ENCODE results near the gene USP5. TPM values are rescaled to one million over a fixed set of nuclear protein-coding genes. Genes with fewer than 3 reads are reported as not detected.

Gene USP5
- total RNA-seq, 2 donors from 2014 or later = 120 to 257 TPM

DNA sequence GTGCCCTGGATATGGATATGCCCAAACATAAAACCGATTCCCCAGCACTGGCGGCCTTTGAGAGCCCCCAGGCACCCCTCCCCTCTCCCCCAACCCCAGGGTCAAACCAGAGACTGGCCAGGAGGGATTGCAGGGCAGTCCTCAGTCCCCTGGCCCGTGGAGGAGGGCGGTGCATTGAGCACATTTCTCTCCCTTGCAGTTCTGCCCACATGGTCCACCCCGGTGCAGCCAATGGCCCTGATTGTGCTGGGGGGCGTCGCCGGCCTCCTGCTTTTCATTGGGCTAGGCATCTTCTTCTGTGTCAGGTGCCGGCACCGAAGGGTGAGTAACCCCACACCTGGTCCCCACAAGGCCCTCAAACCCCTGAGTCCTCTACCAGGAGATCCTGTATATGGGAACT, 33.7 kb upstream of the USP5 start:
- H3K9me3 Mint-ChIP-seq = no peaks in the 10 kb centered on the region
- Histone ChIP-seq H3K27me3 (ENCODE audit: control insufficient read depth, insufficient read depth, low read length, poor library complexity, severe bottlenecking) (peaks cover 33% of the 10 kb centered on the region), H3K4me3 (ENCODE audit: low read length) (no peak overlapping the region), H3K4me1 (ENCODE audit: control insufficient read depth, insufficient read depth, low read length) (peaks cover 9% of the 10 kb centered on the region), H3K27ac (ENCODE audit: low read depth, low read length) (peak overlapping the region; percentile 58), H3K36me3 (ENCODE audit: control insufficient read depth, insufficient read depth, low read length) (no peaks in the 10 kb centered on the region), H3K9ac (ENCODE audit: extremely low read depth, low read length, poor library complexity, severe bottlenecking) (no peak overlapping the region), H3K9me3 (ENCODE audit: control insufficient read depth, low read length) (no peaks in the 10 kb centered on the region)
- H3K27ac Mint-ChIP-seq = peak overlapping the region; percentile 68
- DNase-seq = peak; percentile 90
- peaks cover 80% of the 10 kb centered on the region for H3K27me3 Mint-ChIP-seq (ENCODE audit: insufficient read depth)
- H3K36me3 Mint-ChIP-seq (ENCODE audit: low read depth) = no peaks in the 10 kb centered on the region
- TF ChIP-seq, protein P1, sequence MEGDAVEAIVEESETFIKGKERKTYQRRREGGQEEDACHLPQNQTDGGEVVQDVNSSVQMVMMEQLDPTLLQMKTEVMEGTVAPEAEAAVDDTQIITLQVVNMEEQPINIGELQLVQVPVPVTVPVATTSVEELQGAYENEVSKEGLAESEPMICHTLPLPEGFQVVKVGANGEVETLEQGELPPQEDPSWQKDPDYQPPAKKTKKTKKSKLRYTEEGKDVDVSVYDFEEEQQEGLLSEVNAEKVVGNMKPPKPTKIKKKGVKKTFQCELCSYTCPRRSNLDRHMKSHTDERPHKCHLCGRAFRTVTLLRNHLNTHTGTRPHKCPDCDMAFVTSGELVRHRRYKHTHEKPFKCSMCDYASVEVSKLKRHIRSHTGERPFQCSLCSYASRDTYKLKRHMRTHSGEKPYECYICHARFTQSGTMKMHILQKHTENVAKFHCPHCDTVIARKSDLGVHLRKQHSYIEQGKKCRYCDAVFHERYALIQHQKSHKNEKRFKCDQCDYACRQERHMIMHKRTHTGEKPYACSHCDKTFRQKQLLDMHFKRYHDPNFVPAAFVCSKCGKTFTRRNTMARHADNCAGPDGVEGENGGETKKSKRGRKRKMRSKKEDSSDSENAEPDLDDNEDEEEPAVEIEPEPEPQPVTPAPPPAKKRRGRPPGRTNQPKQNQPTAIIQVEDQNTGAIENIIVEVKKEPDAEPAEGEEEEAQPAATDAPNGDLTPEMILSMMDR (conservative IDR thresholded peaks at IDR 0.05) = no peak
- peaks cover 52% of the 10 kb centered on the region for H3K4me1 Mint-ChIP-seq
- WGBS, 2 experiments (ENCODE audit: insufficient coverage in 1 of 2, insufficient read length in 1 of 2) = 75 to 85% methylated on average over 7 to 10 of the region's 10 CpGs
- no peak overlapping the region for H3K4me3 Mint-ChIP-seq

DNA sequence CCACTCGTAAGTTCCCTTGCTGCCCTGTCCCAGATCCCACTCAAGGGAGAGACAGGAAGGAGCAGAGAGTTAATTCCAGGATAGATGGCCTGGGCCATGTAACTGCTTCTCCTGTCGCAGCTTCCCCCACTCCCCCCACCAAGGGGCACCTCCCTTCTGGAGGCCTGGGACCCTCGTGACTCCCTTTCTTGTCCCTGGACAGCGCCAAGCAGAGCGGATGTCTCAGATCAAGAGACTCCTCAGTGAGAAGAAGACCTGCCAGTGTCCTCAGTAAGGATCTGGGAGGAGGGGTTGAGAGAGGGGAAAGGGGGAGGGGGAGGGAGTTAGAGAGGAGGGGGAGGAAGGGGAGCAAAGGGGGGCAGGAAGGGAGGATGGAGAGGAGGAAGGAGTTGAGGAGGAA, 33.3 kb upstream of the USP5 start:
- H3K27me3 Mint-ChIP-seq (ENCODE audit: insufficient read depth) = peaks cover 80% of the 10 kb centered on the region
- DNase-seq = no peak
- H3K4me1 Mint-ChIP-seq = peaks cover 52% of the 10 kb centered on the region
- H3K9ac ChIP-seq (ENCODE audit: extremely low read depth, low read length, poor library complexity, severe bottlenecking) = no peak overlapping the region
- H3K27me3 ChIP-seq (ENCODE audit: control insufficient read depth, insufficient read depth, low read length, poor library complexity, severe bottlenecking) = peaks cover 35% of the 10 kb centered on the region
- 92% methylated on average over 5 of the region's 5 CpGs; no CpG with 5 or more reads in 1 of the 2 experiments for WGBS, 2 experiments (ENCODE audit: insufficient coverage in 1 of 2, insufficient read length in 1 of 2)
- TF ChIP-seq, protein P1 (conservative IDR thresholded peaks at IDR 0.05) = no peak
- peak overlapping the region; percentile 58 for H3K27ac ChIP-seq (ENCODE audit: low read depth, low read length)
- H3K4me3 Mint-ChIP-seq = no peak overlapping the region
- no peak overlapping the region for H3K4me3 ChIP-seq (ENCODE audit: low read length)
- H3K9me3 ChIP-seq (ENCODE audit: control insufficient read depth, low read length) = no peaks in the 10 kb centered on the region
- H3K27ac Mint-ChIP-seq = peak overlapping the region; percentile 68
- peaks cover 9% of the 10 kb centered on the region for H3K4me1 ChIP-seq (ENCODE audit: control insufficient read depth, insufficient read depth, low read length)
- H3K36me3 ChIP-seq (ENCODE audit: control insufficient read depth, insufficient read depth, low read length) = no peaks in the 10 kb centered on the region
- no peaks in the 10 kb centered on the region for H3K36me3 Mint-ChIP-seq (ENCODE audit: low read depth)
- no peaks in the 10 kb centered on the region for H3K9me3 Mint-ChIP-seq

DNA sequence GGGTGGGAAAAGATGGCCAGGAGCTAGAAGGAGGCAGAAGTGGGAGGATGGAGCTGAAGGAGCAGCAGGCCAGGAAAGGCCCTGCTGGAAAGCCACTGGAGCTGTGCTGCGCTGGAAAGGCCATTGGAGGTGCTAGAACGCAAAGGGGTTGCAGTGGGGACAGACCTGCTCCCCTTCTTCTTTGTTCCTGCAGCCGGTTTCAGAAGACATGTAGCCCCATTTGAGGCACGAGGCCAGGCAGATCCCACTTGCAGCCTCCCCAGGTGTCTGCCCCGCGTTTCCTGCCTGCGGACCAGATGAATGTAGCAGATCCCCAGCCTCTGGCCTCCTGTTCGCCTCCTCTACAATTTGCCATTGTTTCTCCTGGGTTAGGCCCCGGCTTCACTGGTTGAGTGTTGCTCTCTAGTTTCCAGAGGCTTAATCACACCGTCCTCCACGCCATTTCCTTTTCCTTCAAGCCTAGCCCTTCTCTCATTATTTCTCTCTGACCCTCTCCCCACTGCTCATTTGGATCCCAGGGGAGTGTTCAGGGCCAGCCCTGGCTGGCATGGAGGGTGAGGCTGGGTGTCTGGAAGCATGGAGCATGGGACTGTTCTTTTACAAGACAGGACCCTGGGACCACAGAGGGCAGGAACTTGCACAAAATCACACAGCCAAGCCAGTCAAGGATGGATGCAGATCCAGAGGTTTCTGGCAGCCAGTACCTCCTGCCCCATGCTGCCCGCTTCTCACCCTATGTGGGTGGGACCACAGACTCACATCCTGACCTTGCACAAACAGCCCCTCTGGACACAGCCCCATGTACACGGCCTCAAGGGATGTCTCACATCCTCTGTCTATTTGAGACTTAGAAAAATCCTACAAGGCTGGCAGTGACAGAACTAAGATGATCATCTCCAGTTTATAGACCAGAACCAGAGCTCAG, 32.6 kb upstream of the USP5 start:
- Histone ChIP-seq H3K9me3 (ENCODE audit: control insufficient read depth, low read length) (no peaks in the 10 kb centered on the region), H3K36me3 (ENCODE audit: control insufficient read depth, insufficient read depth, low read length) (no peaks in the 10 kb centered on the region), H3K27ac (ENCODE audit: low read depth, low read length) (no peak overlapping the region), H3K27me3 (ENCODE audit: control insufficient read depth, insufficient read depth, low read length, poor library complexity, severe bottlenecking) (peaks cover 30% of the 10 kb centered on the region), H3K9ac (ENCODE audit: extremely low read depth, low read length, poor library complexity, severe bottlenecking) (no peak overlapping the region), H3K4me3 (ENCODE audit: low read length) (no peak overlapping the region), H3K4me1 (ENCODE audit: control insufficient read depth, insufficient read depth, low read length) (peaks cover 7% of the 10 kb centered on the region)
- H3K4me3 Mint-ChIP-seq = no peak overlapping the region
- H3K4me1 Mint-ChIP-seq = peaks cover 48% of the 10 kb centered on the region
- WGBS, 2 experiments (ENCODE audit: insufficient coverage in 1 of 2, insufficient read length in 1 of 2) = 82 to 86% methylated on average over 8 to 13 of the region's 13 CpGs
- DNase-seq = peak; percentile 72
- no peaks in the 10 kb centered on the region for H3K36me3 Mint-ChIP-seq (ENCODE audit: low read depth)
- H3K9me3 Mint-ChIP-seq = no peaks in the 10 kb centered on the region
- peaks cover 80% of the 10 kb centered on the region for H3K27me3 Mint-ChIP-seq (ENCODE audit: insufficient read depth)
- H3K27ac Mint-ChIP-seq = peak overlapping the region; percentile 32
- TF ChIP-seq, protein P1 (conservative IDR thresholded peaks at IDR 0.05) = peak; percentile 54
